HepG2 (cell line): Measurements from ENCODE around the gene CACNA1G. TPM values are rescaled to one million over a fixed set of nuclear protein-coding genes. Genes with fewer than 3 reads are reported as not detected.

Experiments
- ATAC-seq: fragments of 200-7000 bp; cut with Tn5 transposase; 3 replicates; pipeline ENCODE4 v1.9.1; 2020; ENCODE audit warnings: mild to moderate bottlenecking, moderate library complexity
- BruUV-seq: library from RNA; stranded (reverse); fragments of 400-500 nt; replicated peaks from 2 replicates; lab custom pipeline; 2021; lab: Mats Ljungman, UMichigan
- CTCF ChIA-PET: fragments of 300-600 bp; formaldehyde crosslinking; extraction: SDS; loops from one replicate; lab custom pipeline; 2021; ENCODE audit warnings: low total read pairs, inconsistent platforms, low intra/inter-chr PET ratio; lab: Yijun Ruan, JAX
- POLR2A ChIA-PET: fragments of 350-600 bp; sonication (Branson Sonifier 250); formaldehyde crosslinking; loops from one replicate; lab custom pipeline; 2020; ENCODE audit warnings: antibody characterized with exemption, inconsistent platforms; lab: Yijun Ruan, JAX
- DNase-seq: peaks from one replicate; pipeline ENCODE4 v3.0.0-alpha.2; 2015; ENCODE audit warnings: low spot score
- FAIRE-seq: peaks from 3 replicates; lab custom pipeline; 2011; peaks lifted over from hg19 to GRCh38; lab: Jason Lieb, UNC
- H2AFZ ChIP-seq: one replicate; pipeline ENCODE4 v1.6.1; 2011; ENCODE audit warnings: low read length, inconsistent platforms
- H3K27ac ChIP-seq: fragments of 300-600 bp; 3 replicates; pipeline ENCODE4 v1.8.0; 2011; ENCODE audit warnings: mixed run types, mild to moderate bottlenecking, mixed read lengths, low read length, inconsistent platforms; ENCODE audit not compliant: insufficient read depth; ENCODE audit errors: extremely low read length
- H3K27me3 ChIP-seq, 2 experiments: fragments of 200-600 bp in 1 of 2; 2 replicates in 1 of 2; 3 replicates in 1 of 2; pipeline versions ENCODE4 v1.6.0 to v1.8.0; 2011; ENCODE audit warnings: low read length in 2 of 2, mild to moderate bottlenecking in 2 of 2, moderate library complexity in 2 of 2, inconsistent platforms in 1 of 2; ENCODE audit not compliant: insufficient read depth in 2 of 2, control insufficient read depth in 1 of 2
- H3K36me3 ChIP-seq, 2 experiments: fragments of 200-600 bp in 1 of 2; replicated peaks in 1 of 2; 2 replicates in 1 of 2; 3 replicates in 1 of 2; pipeline versions ENCODE4 v1.5.1 to v1.8.0; 2011; ENCODE audit warnings: low read length in 2 of 2, inconsistent platforms in 1 of 2; ENCODE audit not compliant: insufficient read depth in 2 of 2, control insufficient read depth in 1 of 2
- H3K4me1 ChIP-seq: 2 replicates; pipeline ENCODE4 v1.5.1; 2012; ENCODE audit warnings: low read length, inconsistent platforms; ENCODE audit not compliant: insufficient read depth
- H3K4me2 ChIP-seq: 2 replicates; pipeline ENCODE4 v1.6.0; 2011; ENCODE audit warnings: low read depth, low read length, inconsistent platforms
- H3K4me3 ChIP-seq, 3 experiments: fragments of 200-600 bp in 1 of 3; sonication (generic), shearing (Covaris generic) in 1 of 3; replicated peaks in 1 of 3; 2 replicates each; pipeline ENCODE4 v1.5.1; 2011 to 2016; ENCODE audit warnings: low read length in 3 of 3, inconsistent platforms in 2 of 3, low read depth in 2 of 3, mild to moderate bottlenecking in 2 of 3, control low read depth in 1 of 3, mixed read lengths in 1 of 3; ENCODE audit not compliant: insufficient read depth in 1 of 3
- H3K79me2 ChIP-seq: one replicate; pipeline ENCODE4 v1.6.1; 2011; ENCODE audit warnings: low read length, inconsistent platforms; ENCODE audit not compliant: insufficient read depth
- H3K9ac ChIP-seq: 2 replicates; pipeline ENCODE4 v1.6.0; 2011; ENCODE audit warnings: mild to moderate bottlenecking, low read depth, low read length, inconsistent platforms; ENCODE audit not compliant: insufficient read depth
- H3K9me3 ChIP-seq: 2 replicates; pipeline ENCODE4 v1.5.1; 2012; ENCODE audit warnings: mild to moderate bottlenecking, low read length
- H4K20me1 ChIP-seq: 2 replicates; pipeline ENCODE4 v1.6.0; 2011; ENCODE audit warnings: inconsistent platforms, mild to moderate bottlenecking, low read length, moderate library complexity; ENCODE audit not compliant: insufficient read depth
- BHLHE40 ChIP-seq: IDR thresholded peaks from 2 replicates; pipeline ENCODE4 v1.6.1; 2011; ENCODE audit warnings: low read length, improper control_type of control experiment
- GTF3A ChIP-seq: sonication (generic); formaldehyde crosslinking; conservative IDR thresholded peaks from 2 replicates; pipeline ENCODE4 v1.4.0; 2020; ENCODE audit warnings: mild to moderate bottlenecking, missing genetic modification reagents
- ISL2 ChIP-seq: sonication (generic); formaldehyde crosslinking; IDR thresholded peaks from 2 replicates; pipeline ENCODE4 v1.5.0; 2020; ENCODE audit warnings: missing genetic modification reagents
- JDP2 ChIP-seq: sonication (generic); formaldehyde crosslinking; IDR thresholded peaks from 2 replicates; pipeline ENCODE4 v1.8.1; 2022; ENCODE audit warnings: missing genetic modification reagents, borderline replicate concordance
- LRRFIP1 ChIP-seq: sonication (generic); formaldehyde crosslinking; conservative IDR thresholded peaks from 2 replicates; pipeline ENCODE4 v1.4.0; 2020; ENCODE audit warnings: missing genetic modification reagents
- NCOR1 ChIP-seq: fragments of 200-600 bp; sonication (generic); IDR thresholded peaks from 2 replicates; pipeline ENCODE4 v1.7.0; 2017; ENCODE audit warnings: antibody characterized with exemption, low read length, borderline replicate concordance
- PATZ1 ChIP-seq: sonication (generic); formaldehyde crosslinking; IDR thresholded peaks from 2 replicates; pipeline ENCODE4 v1.4.0; 2020; ENCODE audit warnings: missing genetic modification reagents
- PAXIP1 ChIP-seq: sonication (generic); formaldehyde crosslinking; conservative IDR thresholded peaks from 2 replicates; pipeline ENCODE4 v1.4.0; 2020; ENCODE audit warnings: mild to moderate bottlenecking, missing genetic modification reagents, moderate library complexity
- SKIL ChIP-seq: sonication (generic); formaldehyde crosslinking; IDR thresholded peaks from 2 replicates; pipeline ENCODE4 v1.8.0; 2022; ENCODE audit warnings: missing genetic modification reagents, mild to moderate bottlenecking, moderate library complexity, borderline replicate concordance
- SNAI1 ChIP-seq: sonication (generic); formaldehyde crosslinking; IDR thresholded peaks from 2 replicates; pipeline ENCODE4 v1.5.0; 2020; ENCODE audit warnings: mild to moderate bottlenecking, missing genetic modification reagents, borderline replicate concordance
- SNAPC2 ChIP-seq: sonication (generic); formaldehyde crosslinking; IDR thresholded peaks from 2 replicates; pipeline ENCODE4 v1.8.1; 2022; ENCODE audit warnings: mild to moderate bottlenecking, missing genetic modification reagents
- XBP1 ChIP-seq: sonication (generic); formaldehyde crosslinking; IDR thresholded peaks from 2 replicates; pipeline ENCODE4 v1.5.0; 2020; ENCODE audit warnings: missing genetic modification reagents
- WGBS: methylation state at CpG from one replicate; pipeline ENCODE4 v1.1.6; 2017; ENCODE audit warnings: low lambda C conversion rate; 5-methylcytosine and 5-hydroxymethylcytosine counted together
- in situ Hi-C: cut with HindIII; loops from 2 replicates; pipeline ENCODE4 v1.10.0; 2017; ENCODE audit warnings: low pct_unique_long_range_greater_than_20kb; ENCODE audit not compliant: extremely low pct_ligation_motif_present
- intact Hi-C: fragments of 100-400 bp; cut with micrococcal nuclease; formaldehyde crosslinking; loops from one replicate; pipeline ENCODE4 v1.10.0; 2022; ENCODE audit not compliant: unreplicated experiment
- polyA plus RNA-seq, 8 experiments: library from polyadenylated mRNA; depleted of rRNA in 3 of 8; stranded (reverse) in 7 of 8; unstranded in 1 of 8; fragments of >200 nt; fragmentation: Illumina TruSeq in 4 of 8; extraction: Trizol in 4 of 8; gene quantifications; 2 replicates each; pipeline versions ENCODE4 v1.2.1 to v1.2.3, GENCODE V29; 2011 to 2016; ENCODE audit warnings: low read depth in 4 of 8, missing spikeins in 1 of 8, mixed read lengths in 1 of 8; ENCODE audit not compliant: insufficient read depth in 1 of 8
- total RNA-seq, 5 experiments: library from RNA; depleted of rRNA; stranded (reverse); fragments of >200 nt; fragmentation: Illumina TruSeq; extraction: Trizol; gene quantifications; 2 replicates each; pipeline ENCODE4 v1.2.3, GENCODE V29; 2016; ENCODE audit warnings: low read depth in 1 of 5

The CACNA1G gene
- total and polyA plus RNA-seq, 2 of the 13 experiments (the other 11 are each of a cell fraction or from before 2014, with no cell fraction given), result 0.02 TPM; not detected in 1

GRCh38 chr17:50621574-50622031 lies 61.1 kb downstream of the CACNA1G start (continued):
- no peak for TF ChIP-seq PATZ1 (CRISPR knock-in tag)

- POLR2A ChIA-PET, result interaction anchor here (0.7 to 19.8 kb wide), 4 partner anchors 64 to 232 kb away, joined by 3 to 839 read pairs (median 12); partner anchors contain the start of gene LUC7L3
- DNase-seq (no peak), ATAC-seq (no peak), FAIRE-seq (no peak)
- no peaks in the 10 kb centered on the region for H3K9me3 ChIP-seq
- peaks cover 53% of the 10 kb centered on the region for H3K4me1 ChIP-seq
- no peaks in the 10 kb centered on the region for H3K79me2 ChIP-seq
- H3K27me3 ChIP-seq, result peaks cover 7 to 51% of the 10 kb centered on the region in 2 experiments; a peak in 4 of 5 replicates
- CTCF ChIA-PET, result no interaction called here
- H2AFZ ChIP-seq, result no peak overlapping the region
- intact Hi-C loops (no loop called here), in situ Hi-C loops (no loop called here)
- 26% methylated on average over 7 of the region's 7 CpGs for WGBS
- no peaks in the 10 kb centered on the region for H4K20me1 ChIP-seq
- no peak overlapping the region for H3K4me3 ChIP-seq
- no peaks in the 10 kb centered on the region for H3K36me3 ChIP-seq
- no peak overlapping the region for H3K9ac ChIP-seq
- no peak overlapping the region for H3K4me2 ChIP-seq
- BruUV-seq, result no TSS peak
- no peak overlapping the region for H3K27ac ChIP-seq
- TF ChIP-seq PAXIP1 (CRISPR knock-in tag) (no peak), SNAPC2 (CRISPR knock-in tag) (no peak), BHLHE40 (no peak), NCOR1 (no peak), XBP1 (no peak), ISL2 (CRISPR knock-in tag) (no peak), SNAI1 (no peak), JDP2 (CRISPR knock-in tag) (no peak), SKIL (CRISPR knock-in tag) (no peak), LRRFIP1 (CRISPR knock-in tag) (no peak), GTF3A (CRISPR knock-in tag) (no peak)
Measured at GRCh38 chr17:50624321-50624934, 63.9 kb downstream of the CACNA1G start.
